Endodermal cell (in vitro differentiated cells): Measurements from ENCODE around the gene EDEM3. TPM values are rescaled to one million over a fixed set of nuclear protein-coding genes. Genes with fewer than 3 reads are reported as not detected.

Experiments
- DNase-seq: peaks from one replicate; pipeline ENCODE4 v3.0.0-alpha.2; 2017
- H3K27ac ChIP-seq: 2 replicates; pipeline ENCODE4 v1.5.1; 2013; ENCODE audit warnings: mild to moderate bottlenecking, low read depth, low read length, moderate library complexity
- H3K27me3 ChIP-seq: 2 replicates; pipeline ENCODE4 v1.6.1; 2013; ENCODE audit warnings: mild to moderate bottlenecking, low read length, moderate library complexity; ENCODE audit not compliant: insufficient read depth, control insufficient read depth, poor library complexity, severe bottlenecking
- H3K36me3 ChIP-seq: 2 replicates; pipeline ENCODE4 v1.7.0; 2013; ENCODE audit warnings: mild to moderate bottlenecking, low read length, moderate library complexity; ENCODE audit not compliant: control insufficient read depth, insufficient read depth
- H3K4me1 ChIP-seq: one replicate; pipeline ENCODE4 v1.7.0; 2013; ENCODE audit warnings: low read length; ENCODE audit not compliant: control insufficient read depth, insufficient read depth
- H3K4me3 ChIP-seq: 2 replicates; pipeline ENCODE4 v1.5.1; 2013; ENCODE audit warnings: mild to moderate bottlenecking, low read length, moderate library complexity
- H3K9ac ChIP-seq: 2 replicates; pipeline ENCODE4 v1.6.1; 2013; ENCODE audit warnings: mild to moderate bottlenecking, low read length, moderate library complexity; ENCODE audit not compliant: poor library complexity, severe bottlenecking; ENCODE audit errors: extremely low read depth
- H3K9me3 ChIP-seq: 2 replicates; pipeline ENCODE4 v1.6.1; 2013; ENCODE audit warnings: mild to moderate bottlenecking, low read length, moderate library complexity; ENCODE audit not compliant: control insufficient read depth
- H3K27ac Mint-ChIP-seq: 2 replicates; pipeline ENCODE4 v1.8.0; 2020; ENCODE audit warnings: mixed read lengths
- H3K27me3 Mint-ChIP-seq: 2 replicates; pipeline ENCODE4 v1.8.0; 2021; ENCODE audit warnings: mild to moderate bottlenecking, mixed read lengths; ENCODE audit not compliant: insufficient read depth
- H3K36me3 Mint-ChIP-seq: 2 replicates; pipeline ENCODE4 v1.8.0; 2020; ENCODE audit warnings: low read depth, mixed read lengths
- H3K4me1 Mint-ChIP-seq: 2 replicates; pipeline ENCODE4 v1.8.0; 2020; ENCODE audit warnings: mixed read lengths
- H3K4me3 Mint-ChIP-seq: 2 replicates; pipeline ENCODE4 v1.8.0; 2020; ENCODE audit warnings: mild to moderate bottlenecking, moderate library complexity, mixed read lengths
- H3K9me3 Mint-ChIP-seq: 2 replicates; pipeline ENCODE4 v1.8.0; 2020; ENCODE audit warnings: mild to moderate bottlenecking, mixed read lengths
- WGBS, 2 experiments: methylation state at CpG; one replicate each; pipeline versions ENCODE4 v1.1.5 to v1.1.7; 2013; ENCODE audit warnings: missing lambda C conversion rate in 2 of 2, mixed read lengths in 1 of 2; ENCODE audit not compliant: insufficient coverage in 1 of 2, insufficient read length in 1 of 2; 5-methylcytosine and 5-hydroxymethylcytosine counted together
- total RNA-seq, 2 donors: library from RNA; stranded (reverse); fragmentation: NEBNext Ultra II Directional in 1 of 2; extraction: Animal tissue kit (Norgen Biotek cat#: 25700) in 1 of 2; gene quantifications; 2 replicates in 1 of 2; 3 replicates in 1 of 2; pipeline ENCODE4 v1.2.1, GENCODE V29; 2021
- TF ChIP-seq, protein P1 (sequence below): fragments of 200-600 bp; sonication (generic); conservative IDR thresholded peaks from 2 replicates; pipeline ENCODE4 v1.5.0; 2021; ENCODE audit warnings: antibody characterized with exemption, mild to moderate bottlenecking

Gene EDEM3
- total RNA-seq, 2 donors from 2014 or later, result 17.0 to 22.0 TPM

DNA sequence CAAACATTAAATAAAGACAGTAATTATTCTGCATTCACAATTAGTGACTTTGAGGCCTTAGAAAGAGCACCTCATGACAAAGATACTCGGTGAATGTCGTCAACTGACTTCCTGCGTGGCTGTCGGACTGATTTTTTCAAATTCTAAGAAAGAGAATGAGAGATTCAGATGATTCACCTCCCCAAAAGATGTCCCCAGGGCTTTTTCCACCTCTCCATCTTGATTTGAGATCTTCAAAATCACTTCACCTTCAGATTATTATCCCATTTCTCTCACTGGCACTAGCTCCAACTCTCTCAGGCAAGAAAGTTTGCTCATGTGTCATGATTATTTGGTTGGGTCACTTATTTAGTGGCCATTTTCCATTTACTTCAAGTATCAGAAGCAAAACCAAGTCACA lies 5.0 kb upstream of the EDEM3 start:
- no peak overlapping the region for H3K27ac Mint-ChIP-seq
- TF ChIP-seq, protein P1, sequence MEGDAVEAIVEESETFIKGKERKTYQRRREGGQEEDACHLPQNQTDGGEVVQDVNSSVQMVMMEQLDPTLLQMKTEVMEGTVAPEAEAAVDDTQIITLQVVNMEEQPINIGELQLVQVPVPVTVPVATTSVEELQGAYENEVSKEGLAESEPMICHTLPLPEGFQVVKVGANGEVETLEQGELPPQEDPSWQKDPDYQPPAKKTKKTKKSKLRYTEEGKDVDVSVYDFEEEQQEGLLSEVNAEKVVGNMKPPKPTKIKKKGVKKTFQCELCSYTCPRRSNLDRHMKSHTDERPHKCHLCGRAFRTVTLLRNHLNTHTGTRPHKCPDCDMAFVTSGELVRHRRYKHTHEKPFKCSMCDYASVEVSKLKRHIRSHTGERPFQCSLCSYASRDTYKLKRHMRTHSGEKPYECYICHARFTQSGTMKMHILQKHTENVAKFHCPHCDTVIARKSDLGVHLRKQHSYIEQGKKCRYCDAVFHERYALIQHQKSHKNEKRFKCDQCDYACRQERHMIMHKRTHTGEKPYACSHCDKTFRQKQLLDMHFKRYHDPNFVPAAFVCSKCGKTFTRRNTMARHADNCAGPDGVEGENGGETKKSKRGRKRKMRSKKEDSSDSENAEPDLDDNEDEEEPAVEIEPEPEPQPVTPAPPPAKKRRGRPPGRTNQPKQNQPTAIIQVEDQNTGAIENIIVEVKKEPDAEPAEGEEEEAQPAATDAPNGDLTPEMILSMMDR, result no peak
- 91 to 94% methylated on average over 4 of the region's 4 CpGs for WGBS, 2 experiments

DNA sequence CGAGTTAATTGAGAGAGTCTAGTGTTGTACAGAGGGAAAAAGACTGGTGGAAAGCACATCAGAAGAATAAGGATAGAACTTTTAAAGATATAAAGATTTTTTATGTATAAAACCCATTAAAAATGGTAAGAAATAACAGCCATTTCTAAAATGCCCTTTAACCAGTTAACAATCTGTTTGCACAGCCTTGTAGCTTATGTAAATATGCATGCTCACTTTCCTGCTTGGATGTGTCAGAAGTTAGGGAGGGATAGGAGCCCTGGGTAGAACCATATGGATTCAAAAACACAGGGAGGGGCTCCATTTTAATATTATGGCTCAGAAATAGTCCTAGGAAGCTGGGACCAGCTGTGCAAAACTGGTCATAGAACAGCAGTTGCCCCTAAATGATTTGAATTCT lies 4.5 kb upstream of the EDEM3 start:
- Mint-ChIP-seq H3K9me3 (no peaks in the 10 kb centered on the region), H3K4me3 (no peak overlapping the region), H3K36me3 (no peaks in the 10 kb centered on the region), H3K27ac (no peak overlapping the region), H3K27me3 (peaks cover 20% of the 10 kb centered on the region), H3K4me1 (peaks cover 4% of the 10 kb centered on the region)
- no peak for DNase-seq
- H3K4me3 ChIP-seq, result no peak overlapping the region
- H3K9ac ChIP-seq, result no peak overlapping the region
- TF ChIP-seq, protein P1, result no peak
- H3K9me3 ChIP-seq, result no peaks in the 10 kb centered on the region
- H3K27me3 ChIP-seq, result peaks cover 21% of the 10 kb centered on the region
- no peak overlapping the region for H3K27ac ChIP-seq
- H3K36me3 ChIP-seq, result no peaks in the 10 kb centered on the region
- no peaks in the 10 kb centered on the region for H3K4me1 ChIP-seq
- 100% methylated on average over 1 of the region's 1 CpG; no CpG with 5 or more reads in 1 of the 2 experiments for WGBS, 2 experiments

More for the DNA sequence above, 5.0 kb upstream of the EDEM3 start:
- Mint-ChIP-seq H3K4me3 (no peak overlapping the region), H3K4me1 (peaks cover 4% of the 10 kb centered on the region), H3K9me3 (no peaks in the 10 kb centered on the region), H3K27me3 (peaks cover 20% of the 10 kb centered on the region), H3K36me3 (no peaks in the 10 kb centered on the region)
- no peak overlapping the region for H3K4me3 ChIP-seq
- no peaks in the 10 kb centered on the region for H3K9me3 ChIP-seq
- no peak for DNase-seq
- H3K36me3 ChIP-seq, result no peaks in the 10 kb centered on the region
- H3K27me3 ChIP-seq, result peaks cover 21% of the 10 kb centered on the region
- no peak overlapping the region for H3K27ac ChIP-seq
- no peak overlapping the region for H3K9ac ChIP-seq
- no peaks in the 10 kb centered on the region for H3K4me1 ChIP-seq

DNA sequence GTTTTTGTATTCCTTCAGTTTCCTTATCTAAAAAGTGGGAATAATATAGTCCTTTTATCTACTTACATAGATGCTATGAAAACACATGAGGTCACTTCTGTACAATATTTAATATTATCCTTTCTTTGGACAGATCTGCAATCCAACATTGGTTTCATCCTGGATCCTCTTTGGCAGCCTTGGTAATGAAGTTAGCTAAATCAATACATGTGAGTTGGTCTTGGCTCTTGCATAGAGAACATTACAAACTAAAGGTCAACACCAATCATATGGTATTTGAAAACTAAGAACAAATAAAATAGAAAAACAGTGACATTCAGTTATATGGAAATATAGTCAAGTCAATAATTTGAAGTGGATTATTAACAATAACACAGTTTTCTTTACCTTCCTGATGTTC lies 3.2 kb upstream of the EDEM3 start:
- Histone ChIP-seq H3K4me3 (no peak overlapping the region), H3K9me3 (no peaks in the 10 kb centered on the region), H3K4me1 (no peaks in the 10 kb centered on the region), H3K9ac (no peak overlapping the region), H3K27ac (no peak overlapping the region), H3K36me3 (no peaks in the 10 kb centered on the region), H3K27me3 (peaks cover 21% of the 10 kb centered on the region)
- H3K9me3 Mint-ChIP-seq, result no peaks in the 10 kb centered on the region
- H3K4me1 Mint-ChIP-seq, result peaks cover 13% of the 10 kb centered on the region
- no peaks in the 10 kb centered on the region for H3K36me3 Mint-ChIP-seq
- H3K27ac Mint-ChIP-seq, result no peak overlapping the region
- H3K4me3 Mint-ChIP-seq, result no peak overlapping the region
- no peak for DNase-seq
- peaks cover 20% of the 10 kb centered on the region for H3K27me3 Mint-ChIP-seq
- TF ChIP-seq, protein P1, result no peak
